Transverse colon (tissue), 4 donors: ENCODE results near the gene TCN2.

Source experiments
- CTCF ChIP-seq, 5 experiments: fragments of 200-600 bp in 3 of 5; fragments of 450-650 bp in 2 of 5; sonication (generic) in 3 of 5; IDR thresholded peaks; 1 replicate in 2 of 5; 2 replicates in 3 of 5; pipeline ENCODE4 v1.5.1; 2016 to 2017; ENCODE audit warnings: antibody characterized with exemption in 5 of 5, inconsistent platforms in 3 of 5, mild to moderate bottlenecking in 2 of 5, moderate library complexity in 1 of 5
- EP300 ChIP-seq: sonication (generic); formaldehyde crosslinking; IDR thresholded peaks from one replicate; pipeline ENCODE4 v1.6.1; 2017; ENCODE audit warnings: antibody characterized with exemption, low read depth
- POLR2A ChIP-seq: fragments of 450-650 bp; IDR thresholded peaks from one replicate; pipeline ENCODE4 v1.6.1; 2016; ENCODE audit warnings: antibody characterized with exemption, mild to moderate bottlenecking, moderate library complexity
- POLR2AphosphoS5 ChIP-seq, 3 donors: sonication (generic); formaldehyde crosslinking; IDR thresholded peaks; one replicate each; pipeline ENCODE4 v1.6.1; 2016; ENCODE audit warnings: antibody characterized with exemption in 3 of 3

GRCh38 chr22:30606455-30607299, at the start of gene TCN2:
- TF ChIP-seq CTCF (IDR thresholded peaks at IDR 0.05) = peak in 2 of 5 experiments; percentile 23 to 36
- peak; percentile 31 to 55 (median 44) for TF ChIP-seq POLR2AphosphoS5 (IDR thresholded peaks at IDR 0.05)
- no peak for TF ChIP-seq EP300
- peak; percentile 65 for TF ChIP-seq POLR2A
